K562 (cell line): ENCODE data around the gene DYSF. TPM values are rescaled to one million over a fixed set of nuclear protein-coding genes. Genes with fewer than 3 reads are reported as not detected.

Source experiments
- ATAC-seq: fragments of 200-7000 bp; cut with Tn5 transposase; 3 replicates; pipeline ENCODE4 v1.9.1; 2020; ENCODE audit warnings: moderate library complexity
- BruUV-seq: library from RNA; stranded (reverse); fragments of 400-500 nt; replicated peaks from 2 replicates; lab custom pipeline; 2021; lab: Mats Ljungman, UMichigan
- CTCF ChIA-PET: fragments of 300-600 bp; formaldehyde crosslinking; extraction: SDS; loops from one replicate; lab custom pipeline; 2021; ENCODE audit warnings: low intra/inter-chr PET ratio; lab: Yijun Ruan, JAX
- POLR2A ChIA-PET: fragments of 300-600, 350-650 bp; sonication (Branson Sonifier 250); formaldehyde crosslinking; extraction: SDS; loops from one replicate; lab custom pipeline; 2021; ENCODE audit warnings: antibody characterized with exemption, inconsistent platforms; lab: Yijun Ruan, JAX
- DNase-seq, 4 experiments: peaks; one replicate each; pipeline versions ENCODE4 v3.0.0 to v3.0.0-alpha.2; 2011 to 2018; ENCODE audit warnings: low spot score in 3 of 4, mixed read lengths in 3 of 4; ENCODE audit errors: extremely low read depth in 1 of 4
- FAIRE-seq: peaks from 2 replicates; lab custom pipeline; 2011; peaks lifted over from hg19 to GRCh38; lab: Jason Lieb, UNC
- H2AFZ ChIP-seq: 2 replicates; pipeline ENCODE4 v1.6.0; 2011; ENCODE audit warnings: low read depth, low read length, control low read depth, inconsistent platforms
- H3K27ac ChIP-seq: fragments of 200-600 bp; 3 replicates; pipeline ENCODE4 v1.8.0; 2011; ENCODE audit warnings: low read depth, mild to moderate bottlenecking, control low read depth, inconsistent platforms, low read length, moderate library complexity, mixed read lengths; ENCODE audit errors: extremely low read depth
- H3K27me3 ChIP-seq, 2 experiments: fragments of 300-600 bp in 1 of 2; 2 replicates in 1 of 2; 3 replicates in 1 of 2; pipeline versions ENCODE4 v1.6.0 to v1.8.0; 2011; ENCODE audit warnings: inconsistent platforms in 2 of 2, low read length in 2 of 2, mild to moderate bottlenecking in 1 of 2, mixed read lengths in 1 of 2, moderate library complexity in 1 of 2; ENCODE audit not compliant: control insufficient read depth in 2 of 2, insufficient read depth in 2 of 2
- H3K36me3 ChIP-seq: fragments of 300-600 bp; 3 replicates; pipeline ENCODE4 v1.8.0; 2011; ENCODE audit warnings: mild to moderate bottlenecking, low read length, inconsistent platforms; ENCODE audit not compliant: control insufficient read depth, insufficient read depth
- H3K4me1 ChIP-seq, 2 experiments: fragments of 200-600 bp in 1 of 2; replicated peaks in 1 of 2; 2 replicates in 1 of 2; 3 replicates in 1 of 2; pipeline versions ENCODE4 v1.5.1 to v1.8.0; 2011; ENCODE audit warnings: inconsistent platforms in 2 of 2, low read length in 2 of 2, mild to moderate bottlenecking in 1 of 2, mixed read lengths in 1 of 2, moderate library complexity in 1 of 2; ENCODE audit not compliant: control insufficient read depth in 2 of 2, insufficient read depth in 2 of 2
- H3K4me2 ChIP-seq: 2 replicates; pipeline ENCODE4 v1.6.1; 2011; ENCODE audit warnings: low read length, control low read depth, inconsistent platforms, mixed read lengths; ENCODE audit not compliant: insufficient read depth
- H3K4me3 ChIP-seq: fragments of 200-600 bp; sonication (generic), shearing (Covaris generic); 2 replicates; pipeline ENCODE4 v1.5.1; 2016; ENCODE audit warnings: control low read depth, inconsistent platforms
- H3K79me2 ChIP-seq: fragments of 200-600 bp; 3 replicates; pipeline ENCODE4 v1.8.0; 2011; ENCODE audit warnings: low read length, inconsistent platforms; ENCODE audit not compliant: control insufficient read depth, insufficient read depth
- H3K9ac ChIP-seq, 2 experiments: 2 replicates each; pipeline versions ENCODE4 v1.6.0 to v1.6.1; 2011; ENCODE audit warnings: low read depth in 2 of 2, low read length in 2 of 2, control low read depth in 1 of 2, inconsistent platforms in 1 of 2, mild to moderate bottlenecking in 1 of 2, mixed read lengths in 1 of 2; ENCODE audit not compliant: insufficient read depth in 1 of 2
- H3K9me1 ChIP-seq: one replicate; pipeline ENCODE4 v1.6.0; 2011; ENCODE audit warnings: inconsistent platforms, mild to moderate bottlenecking, low read length, moderate library complexity; ENCODE audit not compliant: control insufficient read depth, insufficient read depth
- H3K9me3 ChIP-seq: replicated peaks from 2 replicates; pipeline ENCODE4 v1.5.1; 2011; ENCODE audit warnings: low read depth, low read length, inconsistent platforms; ENCODE audit not compliant: control insufficient read depth, insufficient read depth
- H4K20me1 ChIP-seq: replicated peaks from 2 replicates; pipeline ENCODE4 v1.6.1; 2011; ENCODE audit warnings: low read length, inconsistent platforms, mixed read lengths; ENCODE audit not compliant: control insufficient read depth, insufficient read depth
- BRD4 ChIP-seq: fragments of 200-600 bp; sonication (generic); IDR thresholded peaks from 2 replicates; pipeline ENCODE4 v1.6.1; 2017; ENCODE audit warnings: inconsistent platforms
- CBX1 ChIP-seq: sonication (generic); IDR thresholded peaks from 2 replicates; pipeline ENCODE4 v1.6.1; 2016; ENCODE audit warnings: antibody characterized with exemption, low read depth, mild to moderate bottlenecking
- DIDO1 ChIP-seq: fragments of 450-650 bp; IDR thresholded peaks from 2 replicates; pipeline ENCODE4 v1.6.1; 2016; ENCODE audit warnings: low read depth, missing biosample characterization, missing genetic modification characterization
- EP400 ChIP-seq: fragments of 450-650 bp; IDR thresholded peaks from 2 replicates; pipeline ENCODE4 v1.6.1; 2017; ENCODE audit warnings: antibody characterized with exemption, mild to moderate bottlenecking, moderate library complexity
- FOXK2 ChIP-seq, 2 experiments: fragments of 450-650 bp; IDR thresholded peaks in 1 of 2; conservative IDR thresholded peaks in 1 of 2; 2 replicates each; pipeline ENCODE4 v1.6.1; 2016; ENCODE audit warnings: low read depth in 2 of 2, mild to moderate bottlenecking in 1 of 2
- GTF2B ChIP-seq: IDR thresholded peaks from 2 replicates; pipeline ENCODE4 v1.6.1; 2011; ENCODE audit not compliant: insufficient read length; ENCODE audit errors: extremely low read depth
- HMGN3 ChIP-seq: IDR thresholded peaks from 2 replicates; pipeline ENCODE4 v1.6.1; 2011; ENCODE audit warnings: borderline replicate concordance, low read depth, mild to moderate bottlenecking, mixed read lengths, low read length; ENCODE audit not compliant: insufficient read length; ENCODE audit errors: extremely low read depth
- HOXB6 ChIP-seq: fragments of 250-450 bp; sonication (Bioruptor Pico); IDR thresholded peaks from 2 replicates; pipeline ENCODE4 v1.5.1; 2022; ENCODE audit warnings: mild to moderate bottlenecking, borderline replicate concordance
- NFRKB ChIP-seq: fragments of 450-650 bp; IDR thresholded peaks from 2 replicates; pipeline ENCODE4 v1.6.1; 2016; ENCODE audit warnings: low read depth
- NRF1 ChIP-seq, 2 experiments: fragments of 450-650 bp; IDR thresholded peaks in 1 of 2; conservative IDR thresholded peaks in 1 of 2; 2 replicates each; pipeline ENCODE4 v1.6.1; 2014; ENCODE audit warnings: mild to moderate bottlenecking in 2 of 2
- PHB2 ChIP-seq: fragments of 450-650 bp; IDR thresholded peaks from 2 replicates; pipeline ENCODE4 v1.6.1; 2017; ENCODE audit warnings: low read depth
- SAFB2 ChIP-seq: fragments of 200-400 bp; formaldehyde crosslinking; IDR thresholded peaks from 2 replicates; pipeline ENCODE4 v1.6.1; 2018; ENCODE audit warnings: borderline replicate concordance, low read length, low read depth, moderate library complexity; ENCODE audit not compliant: severe bottlenecking
- SIX5 ChIP-seq, 2 experiments: IDR thresholded peaks; 2 replicates each; pipeline ENCODE4 v1.6.1; 2011; ENCODE audit warnings: low read length in 2 of 2, borderline replicate concordance in 1 of 2, low read depth in 1 of 2, mild to moderate bottlenecking in 1 of 2, moderate library complexity in 1 of 2; ENCODE audit not compliant: insufficient read depth in 1 of 2
- SMAD3 ChIP-seq: fragments of 450-650 bp; formaldehyde crosslinking; conservative IDR thresholded peaks from 2 replicates; pipeline ENCODE4 v1.4.0; 2020; ENCODE audit warnings: mild to moderate bottlenecking
- USF1 ChIP-seq: sonication (generic); formaldehyde crosslinking; IDR thresholded peaks from 2 replicates; pipeline ENCODE4 v1.9.0; 2022; ENCODE audit warnings: mild to moderate bottlenecking, missing genetic modification reagents
- YY1 ChIP-seq, 3 experiments: IDR thresholded peaks; 2 replicates each; pipeline ENCODE4 v1.6.1; 2011; ENCODE audit warnings: low read length in 2 of 3, mild to moderate bottlenecking in 2 of 3, moderate library complexity in 2 of 3, borderline replicate concordance in 1 of 3, control low read depth in 1 of 3, low read depth in 1 of 3; ENCODE audit not compliant: insufficient read depth in 3 of 3, insufficient replicate concordance in 2 of 3, control insufficient read depth in 1 of 3, insufficient read length in 1 of 3; ENCODE audit errors: extremely low read depth in 1 of 3
- ZNF449 ChIP-seq: fragments of 250-450 bp; sonication (Bioruptor Pico); IDR thresholded peaks from 2 replicates; pipeline ENCODE4 v1.8.0; 2022; ENCODE audit warnings: moderate library complexity, mild to moderate bottlenecking, inconsistent platforms
- WGBS: fragments of 100-300 bp; shearing (Covaris generic); methylation state at CpG from one replicate; pipeline ENCODE4 v1.1.6; 2016; ENCODE audit warnings: low coverage, mixed read lengths; ENCODE audit not compliant: insufficient coverage; ENCODE audit errors: missing lambda C conversion rate; 5-methylcytosine and 5-hydroxymethylcytosine counted together
- in situ Hi-C: fragments of 300-500 bp; cut with MboI; formaldehyde crosslinking; loops from 4 replicates; pipeline ENCODE4 v1.15.0; 2018; ENCODE audit warnings: inconsistent platforms, mixed read lengths
- intact Hi-C: fragments of 100-400 bp; cut with micrococcal nuclease; formaldehyde crosslinking; loops from 2 replicates; pipeline ENCODE4 v1.14.2; 2022
- polyA plus RNA-seq, 8 experiments: library from polyadenylated mRNA; depleted of rRNA in 4 of 8; stranded (reverse) in 5 of 8; unstranded in 3 of 8; fragments of >200 nt; fragmentation: Nextera tagmentation in 2 of 8; fragmentation: Illumina TruSeq in 1 of 8; extraction: Ambion mirVana in 2 of 8; extraction: Trizol in 1 of 8; gene quantifications; 2 replicates each; pipeline versions ENCODE4 v1.2.1 to v1.2.3, GENCODE V29; 2011 to 2014; ENCODE audit warnings: inconsistent platforms in 1 of 8, missing spikeins in 1 of 8
- total RNA-seq, 7 experiments: library from RNA; depleted of rRNA in 6 of 7; stranded (reverse); fragments of >200 nt in 6 of 7; fragmentation: Illumina TruSeq in 2 of 7; extraction: Trizol in 2 of 7; gene quantifications; 2 replicates each; pipeline versions ENCODE4 v1.2.1 to v1.2.3, GENCODE V29; 2011 to 2021; ENCODE audit warnings: low replicate concordance in 1 of 7

DYSF gene
- total and polyA plus RNA-seq, 9 of the 15 experiments (the other 6 are each of a cell fraction or from before 2014, with no cell fraction given), result 0.01 to 0.80 (median 0.29) TPM

GRCh38 chr2:71417300-71418202, 35.8 kb upstream of the DYSF start:
- H3K4me2 ChIP-seq, result peak overlapping the region; percentile 56
- H3K9me1 ChIP-seq, result no peaks in the 10 kb centered on the region
- BruUV-seq, result TSS peak; percentile 58
- H3K4me1 ChIP-seq, result peaks cover 0 to 14% of the 10 kb centered on the region in 2 experiments; a peak in 3 of 5 replicates
- ATAC-seq, result peak; percentile 85
- no peaks in the 10 kb centered on the region for H3K27me3 ChIP-seq
- H3K9ac ChIP-seq, result peak overlapping the region; percentile 68 to 69
- H3K4me3 ChIP-seq, result peak overlapping the region; percentile 23
- ChIA-PET CTCF (no interaction called here), POLR2A (interaction anchor here (0.6 to 1.2 kb wide), 4 partner anchors 10 to 81 kb away, joined by 3 to 4 read pairs (median 3); no protein-coding TSS in a partner anchor)
- peak overlapping the region; percentile 35; the same call in 1 of the 2 replicates for H2AFZ ChIP-seq
- intact Hi-C loops, result no loop called here
- no peaks in the 10 kb centered on the region for H4K20me1 ChIP-seq
- no peaks in the 10 kb centered on the region for H3K9me3 ChIP-seq
- DNase-seq, result peak in 1 of 4 experiments; percentile 16
- WGBS, result 10% methylated on average over 4 of the region's 16 CpGs
- peak overlapping the region; percentile 78 for H3K27ac ChIP-seq
- FAIRE-seq, result peak; percentile 48
- H3K36me3 ChIP-seq, result peaks cover 28% of the 10 kb centered on the region
- in situ Hi-C loops, result no loop called here
- H3K79me2 ChIP-seq, result peaks cover 28% of the 10 kb centered on the region
- TF ChIP-seq CBX1 (no peak), USF1 (CRISPR knock-in tag) (no peak), YY1 (IDR thresholded peaks at IDR 0.05; ENCODE audit: borderline replicate concordance in 1 of 3, control insufficient read depth in 1 of 3, extremely low read depth in 1 of 3, insufficient read depth in 3 of 3, insufficient read length in 1 of 3, insufficient replicate concordance in 2 of 3, low read depth in 1 of 3, low read length in 2 of 3) (peak in 1 of 3 experiments; percentile 2), NFRKB (peak; percentile 76; the same call in 1 of the 2 replicates), SIX5 (IDR thresholded peaks at IDR 0.05; ENCODE audit: borderline replicate concordance in 1 of 2, insufficient read depth in 1 of 2, low read depth in 1 of 2, low read length in 2 of 2) (no peak), NRF1 (conservative IDR thresholded peaks at IDR 0.05 in 1 of 2, IDR thresholded peaks at IDR 0.05 in 1 of 2) (peak; percentile 61 to 64), DIDO1 (tag) (no peak), GTF2B (no peak), SMAD3 (CRISPR knock-in tag) (no peak), HMGN3 (no peak), HOXB6 (CRISPR knock-in tag) (no peak), BRD4 (no peak), FOXK2 (conservative IDR thresholded peaks at IDR 0.05 in 1 of 2, IDR thresholded peaks at IDR 0.05 in 1 of 2; ENCODE audit: low read depth in 2 of 2) (no peak), SAFB2 (no peak), EP400 (0 out of 2 replicates have a peak, but pooled peaks have one; percentile 16), ZNF449 (CRISPR knock-in tag) (no peak), PHB2 (no peak)
